GM10266 (cell line): ENCODE results near the gene ERCC8.

ENCODE experiments used
- DNase-seq: peaks from one replicate; pipeline ENCODE4 v3.0.0; 2012; ENCODE audit errors: extremely low spot score
- CTCF ChIP-seq: IDR thresholded peaks from 2 replicates; pipeline ENCODE4 v1.5.1; 2012; ENCODE audit warnings: mild to moderate bottlenecking, low read depth; ENCODE audit not compliant: control insufficient read depth, insufficient read depth; ENCODE audit errors: missing control alignments

ERCC8 gene

DNA sequence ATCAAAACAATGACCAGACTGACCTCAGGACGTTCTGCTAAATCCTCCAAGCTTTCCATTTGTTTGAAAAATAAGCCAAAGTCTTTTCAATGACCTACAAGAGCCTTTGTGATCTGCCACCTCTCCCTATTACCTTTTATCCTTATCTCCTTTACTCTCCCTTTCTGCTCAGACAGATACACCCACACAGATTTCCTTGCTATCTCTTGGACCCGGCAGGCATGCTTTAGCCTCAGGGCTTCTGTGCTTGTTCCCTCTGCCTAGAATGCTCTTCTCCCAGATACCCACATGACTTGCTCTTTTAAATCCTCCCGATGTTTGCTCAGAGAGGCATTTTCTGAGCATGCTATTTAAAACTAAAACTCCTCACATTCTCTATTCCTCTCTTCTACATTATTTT, 91.9 kb downstream of the ERCC8 start:
- no peak for TF ChIP-seq CTCF
- no peak for DNase-seq

DNA sequence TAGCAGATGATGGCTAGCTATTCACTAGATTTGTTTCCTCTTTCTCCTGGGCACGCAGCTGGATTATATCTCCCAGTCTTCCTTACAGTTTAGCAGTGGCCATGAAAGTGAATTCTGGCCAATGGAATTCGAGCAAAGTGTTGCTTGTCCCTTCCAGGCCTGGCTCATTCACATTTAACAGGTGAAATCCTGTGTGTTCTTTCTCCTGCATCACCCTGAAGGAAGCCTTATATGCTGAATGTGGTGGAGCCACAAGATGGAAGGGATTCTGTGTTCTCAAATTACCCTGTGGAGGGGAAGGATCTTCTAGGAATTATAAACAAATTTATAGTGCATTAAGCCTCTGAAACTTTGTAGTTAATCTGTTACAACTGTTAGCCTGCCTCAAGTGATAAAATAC, 92.6 kb downstream of the ERCC8 start:
- no peak for DNase-seq
- no peak for TF ChIP-seq CTCF

DNA sequence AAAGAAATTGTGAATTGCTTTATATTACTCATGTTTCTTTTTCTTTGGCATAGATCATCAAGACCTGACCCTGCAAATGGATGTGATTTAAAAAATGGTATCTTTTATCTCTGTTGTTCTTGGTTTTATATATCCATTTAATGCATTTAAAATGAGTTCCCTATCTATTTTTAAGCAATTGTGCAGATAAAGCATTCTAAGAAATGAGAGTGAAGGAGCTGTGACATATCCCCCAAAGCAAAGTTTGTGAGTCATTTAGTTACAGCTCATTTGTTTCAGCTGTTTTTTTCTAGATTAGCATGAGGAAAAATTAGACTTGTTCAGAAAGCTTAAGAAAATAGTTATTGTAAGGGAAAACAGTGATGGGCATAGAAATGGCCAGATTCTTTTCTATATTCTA, 93.2 kb downstream of the ERCC8 start:
- TF ChIP-seq CTCF = no peak
- no peak for DNase-seq

GRCh38 chr5:60846298-60846697, 98.6 kb downstream of the ERCC8 start:
- DNase-seq = no peak
- no peak for TF ChIP-seq CTCF

GRCh38 chr5:60843936-60844905, 100.6 kb downstream of the ERCC8 start, which contains the start of gene ELOVL7:
TSS of gene ELOVL7 (minus strand) at chr5:60844269. CDS start at chr5:60787397, 56,872 bp downstream.
- peak; percentile 61 for TF ChIP-seq CTCF
- peak; percentile 83 for DNase-seq

DNA sequence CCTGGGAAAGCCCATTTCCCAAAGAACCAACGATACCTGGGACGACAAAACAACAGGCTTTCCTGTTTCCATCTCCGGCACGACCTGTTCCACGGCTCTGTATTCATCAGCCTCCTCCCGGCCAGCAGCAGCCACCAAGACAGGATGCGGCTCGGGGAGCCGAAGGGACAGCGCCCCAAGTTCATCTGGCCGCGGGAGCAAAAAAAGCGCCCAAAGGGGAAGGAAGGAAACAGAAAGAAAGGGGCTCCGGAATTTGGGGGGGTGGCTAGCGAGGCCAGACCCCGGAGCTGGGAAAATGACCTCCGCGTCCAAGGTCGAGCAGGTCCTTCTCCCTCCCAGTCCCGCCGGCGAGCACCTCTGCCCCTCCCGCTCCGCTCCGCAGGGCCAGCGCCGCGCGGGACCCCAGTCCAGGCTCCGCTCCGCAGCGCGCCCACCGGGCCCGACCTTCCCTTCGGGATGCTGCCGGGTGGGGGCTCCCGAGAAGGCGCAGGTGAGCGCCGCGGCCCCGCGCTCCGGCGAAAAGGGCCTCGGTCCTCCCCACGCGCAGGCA, 101.4 kb downstream of the ERCC8 start:
- peak; percentile 61 for DNase-seq

More for the DNA sequence above, 101.4 kb downstream of the ERCC8 start:
- peak; percentile 0 for TF ChIP-seq CTCF
